Caco-2 (cell line): ENCODE data around the gene UCHL1. TPM values are rescaled to one million over a fixed set of nuclear protein-coding genes. Genes with fewer than 3 reads are reported as not detected.
A peak's percentile ranks its signal among the peaks of the same experiment; 100 is the strongest.

Source experiments
- BruUV-seq: library from RNA; stranded (reverse); fragments of 400-500 nt; replicated peaks from 2 replicates; lab custom pipeline; 2021; lab: Mats Ljungman, UMichigan
- CTCF ChIA-PET: fragments of 300-600 bp; sonication (Branson Sonifier 250); formaldehyde crosslinking; loops from one replicate; lab custom pipeline; 2022; ENCODE audit warnings: antibody characterized with exemption; lab: Charles Lee
- POLR2A ChIA-PET: fragments of 300-600 bp; sonication (Branson Sonifier 250); formaldehyde crosslinking; loops from one replicate; lab custom pipeline; 2022; ENCODE audit warnings: antibody characterized with exemption; lab: Charles Lee
- DNase-seq, 2 experiments: peaks; one replicate each; pipeline versions ENCODE4 v3.0.0 to v3.0.0-alpha.2; 2020 to 2022
- H3K27me3 ChIP-seq: replicated peaks from 2 replicates; pipeline ENCODE4 v1.6.0; 2011; ENCODE audit warnings: low read length; ENCODE audit not compliant: control insufficient read depth, insufficient read depth
- H3K36me3 ChIP-seq: 2 replicates; pipeline ENCODE4 v1.5.1; 2011; ENCODE audit warnings: low read length; ENCODE audit not compliant: control insufficient read depth, insufficient read depth
- H3K4me1 ChIP-seq: fragments of 250-450 bp; sonication (Bioruptor Pico); 2 replicates; pipeline ENCODE4 v1.5.1; 2020; ENCODE audit warnings: mild to moderate bottlenecking
- H3K4me3 ChIP-seq: 2 replicates; pipeline ENCODE4 v1.5.1; 2011; ENCODE audit warnings: low read depth, mild to moderate bottlenecking, control low read depth, low read length
- H3K9me3 ChIP-seq: fragments of 250-450 bp; sonication (Bioruptor Pico); 2 replicates; pipeline ENCODE4 v1.5.1; 2020; ENCODE audit warnings: mild to moderate bottlenecking, moderate library complexity
- H3K27ac Mint-ChIP-seq: one replicate; pipeline ENCODE4 v1.8.0; 2022; ENCODE audit warnings: mixed read lengths; ENCODE audit not compliant: unreplicated experiment
- H3K27me3 Mint-ChIP-seq: one replicate; pipeline ENCODE4 v1.8.0; 2022; ENCODE audit warnings: mixed read lengths; ENCODE audit not compliant: insufficient read depth, unreplicated experiment
- H3K36me3 Mint-ChIP-seq: one replicate; pipeline ENCODE4 v1.8.0; 2022; ENCODE audit warnings: mild to moderate bottlenecking, mixed read lengths; ENCODE audit not compliant: insufficient read depth, unreplicated experiment
- H3K4me1 Mint-ChIP-seq: one replicate; pipeline ENCODE4 v1.8.0; 2022; ENCODE audit warnings: low read depth, mixed read lengths; ENCODE audit not compliant: unreplicated experiment
- H3K4me3 Mint-ChIP-seq: one replicate; pipeline ENCODE4 v1.8.0; 2022; ENCODE audit warnings: mild to moderate bottlenecking, moderate library complexity, mixed read lengths; ENCODE audit not compliant: unreplicated experiment
- H3K9me3 Mint-ChIP-seq: one replicate; pipeline ENCODE4 v1.8.0; 2022; ENCODE audit warnings: mixed read lengths; ENCODE audit not compliant: unreplicated experiment
- CTCF ChIP-seq, 2 experiments: fragments of 200-600 bp in 1 of 2; IDR thresholded peaks; 1 replicate in 1 of 2; 2 replicates in 1 of 2; pipeline versions ENCODE4 v1.5.1 to v1.8.0; 2011 to 2022; ENCODE audit warnings: antibody characterized with exemption in 1 of 2, control low read depth in 1 of 2, inconsistent platforms in 1 of 2, low read depth in 1 of 2, low read length in 1 of 2, mild to moderate bottlenecking in 1 of 2, moderate library complexity in 1 of 2; ENCODE audit not compliant: insufficient read depth in 1 of 2, severe bottlenecking in 1 of 2, unreplicated experiment in 1 of 2
- intact Hi-C: fragments of 100-400 bp; cut with micrococcal nuclease; formaldehyde crosslinking; loops from one replicate; pipeline ENCODE4 v1.10.0; 2022; ENCODE audit not compliant: unreplicated experiment
- total RNA-seq: library from RNA; stranded (reverse); gene quantifications from 2 replicates; pipeline ENCODE4 v1.2.3, GENCODE V29; 2022

Gene UCHL1
- total RNA-seq, 1 experiment from 2014 or later, result 233 TPM

- H3K9me3 ChIP-seq, result no peaks in the 10 kb centered on the region
- H3K4me1 Mint-ChIP-seq, result peaks cover 17% of the 10 kb centered on the region
- no peaks in the 10 kb centered on the region for H3K36me3 ChIP-seq
- peak; percentile 48 to 59 for DNase-seq
- BruUV-seq, result TSS peak; percentile 54
- ChIA-PET POLR2A (no interaction called here), CTCF (interaction anchor here (0.5 to 1.2 kb wide), 5 partner anchors 21 to 417 kb away, joined by 3 to 6 read pairs (median 3); partner anchors contain the start of gene APBB2)
- peak; percentile 22 to 36 for TF ChIP-seq CTCF (IDR thresholded peaks at IDR 0.05; ENCODE audit: insufficient read depth in 1 of 2, low read depth in 1 of 2, low read length in 1 of 2, severe bottlenecking in 1 of 2, unreplicated experiment in 1 of 2)
- peaks cover 9% of the 10 kb centered on the region for H3K27me3 Mint-ChIP-seq
- no peaks in the 10 kb centered on the region for H3K27me3 ChIP-seq
- H3K36me3 Mint-ChIP-seq, result peaks cover 45% of the 10 kb centered on the region
- H3K4me3 Mint-ChIP-seq, result peak overlapping the region; percentile 69
- H3K9me3 Mint-ChIP-seq, result no peaks in the 10 kb centered on the region
- intact Hi-C loops, result no loop called here
- peaks cover 13% of the 10 kb centered on the region for H3K4me1 ChIP-seq
- H3K4me3 ChIP-seq, result no peak overlapping the region
- no peak overlapping the region for H3K27ac Mint-ChIP-seq
Measured at GRCh38 chr4:41258783-41259182, 2.1 kb downstream of the UCHL1 start.

- no peak for TF ChIP-seq CTCF (IDR thresholded peaks at IDR 0.05; ENCODE audit: insufficient read depth in 1 of 2, low read depth in 1 of 2, low read length in 1 of 2, severe bottlenecking in 1 of 2, unreplicated experiment in 1 of 2)
- H3K36me3 Mint-ChIP-seq, result peaks cover 49% of the 10 kb centered on the region
- H3K4me3 Mint-ChIP-seq, result no peak overlapping the region
- ChIA-PET POLR2A (no interaction called here), CTCF (no interaction called here)
- Histone ChIP-seq H3K36me3 (no peaks in the 10 kb centered on the region), H3K4me1 (peaks cover 13% of the 10 kb centered on the region), H3K9me3 (no peaks in the 10 kb centered on the region), H3K27me3 (no peaks in the 10 kb centered on the region), H3K4me3 (no peak overlapping the region)
- peaks cover 7% of the 10 kb centered on the region for H3K27me3 Mint-ChIP-seq
- BruUV-seq, result no TSS peak
- no peak for DNase-seq
- H3K9me3 Mint-ChIP-seq, result no peaks in the 10 kb centered on the region
- peaks cover 17% of the 10 kb centered on the region for H3K4me1 Mint-ChIP-seq
- intact Hi-C loops, result no loop called here
- no peak overlapping the region for H3K27ac Mint-ChIP-seq
Measured at GRCh38 chr4:41260116-41260733, 3.5 kb downstream of the UCHL1 start.

DNA sequence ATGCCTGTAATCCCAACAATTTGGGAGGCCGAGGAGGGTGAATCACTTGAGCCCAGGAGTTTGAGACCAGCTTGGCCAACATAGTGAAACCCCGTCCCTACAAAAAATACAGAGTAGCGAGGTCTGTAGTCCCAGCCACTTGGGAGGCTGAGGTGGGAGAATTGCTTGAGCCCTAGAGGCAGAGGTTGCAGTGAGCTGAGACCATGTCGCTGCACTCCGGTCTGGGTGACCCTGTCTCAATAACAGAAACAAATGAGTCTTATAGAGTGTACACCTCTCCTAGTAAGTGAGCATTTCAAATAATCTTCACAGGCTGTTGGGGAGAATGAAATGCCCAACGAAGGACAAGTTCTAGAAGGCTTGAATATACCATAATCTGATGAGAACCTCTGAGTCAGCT is 5.5 kb downstream of the UCHL1 start:
- Histone ChIP-seq H3K36me3 (no peaks in the 10 kb centered on the region), H3K27me3 (no peaks in the 10 kb centered on the region), H3K4me3 (no peak overlapping the region), H3K4me1 (peaks cover 13% of the 10 kb centered on the region), H3K9me3 (no peaks in the 10 kb centered on the region)
- peaks cover 49% of the 10 kb centered on the region for H3K36me3 Mint-ChIP-seq
- DNase-seq, result no peak
- intact Hi-C loops, result no loop called here
- H3K4me3 Mint-ChIP-seq, result no peak overlapping the region
- H3K9me3 Mint-ChIP-seq, result no peaks in the 10 kb centered on the region
- H3K27me3 Mint-ChIP-seq, result no peaks in the 10 kb centered on the region
- no TSS peak for BruUV-seq
- POLR2A ChIA-PET, result no interaction called here
- H3K4me1 Mint-ChIP-seq, result peaks cover 8% of the 10 kb centered on the region
- CTCF ChIA-PET, result no interaction called here
- TF ChIP-seq CTCF (IDR thresholded peaks at IDR 0.05; ENCODE audit: insufficient read depth in 1 of 2, low read depth in 1 of 2, low read length in 1 of 2, severe bottlenecking in 1 of 2, unreplicated experiment in 1 of 2), result no peak
- no peak overlapping the region for H3K27ac Mint-ChIP-seq
